Activated CD8-positive, alpha-beta memory T cell treated with anti-CD3 and anti-CD28 coated beads for 48 hours (primary cell): ENCODE data around the gene PFN3.
A peak's percentile ranks its signal among the peaks of the same experiment; 100 is the strongest.
"Not testable (repeated sequence)": the region's sequence is repeated elsewhere in the genome, so short reads cannot be mapped to it uniquely, and the experiment has no call there.

Source experiments
- DNase-seq, 3 experiments: peaks; one replicate each; pipeline ENCODE4 v3.0.0-alpha.2; 2020; ENCODE audit warnings: low read depth in 2 of 3, low spot score in 2 of 3

The PFN3 gene

DNA sequence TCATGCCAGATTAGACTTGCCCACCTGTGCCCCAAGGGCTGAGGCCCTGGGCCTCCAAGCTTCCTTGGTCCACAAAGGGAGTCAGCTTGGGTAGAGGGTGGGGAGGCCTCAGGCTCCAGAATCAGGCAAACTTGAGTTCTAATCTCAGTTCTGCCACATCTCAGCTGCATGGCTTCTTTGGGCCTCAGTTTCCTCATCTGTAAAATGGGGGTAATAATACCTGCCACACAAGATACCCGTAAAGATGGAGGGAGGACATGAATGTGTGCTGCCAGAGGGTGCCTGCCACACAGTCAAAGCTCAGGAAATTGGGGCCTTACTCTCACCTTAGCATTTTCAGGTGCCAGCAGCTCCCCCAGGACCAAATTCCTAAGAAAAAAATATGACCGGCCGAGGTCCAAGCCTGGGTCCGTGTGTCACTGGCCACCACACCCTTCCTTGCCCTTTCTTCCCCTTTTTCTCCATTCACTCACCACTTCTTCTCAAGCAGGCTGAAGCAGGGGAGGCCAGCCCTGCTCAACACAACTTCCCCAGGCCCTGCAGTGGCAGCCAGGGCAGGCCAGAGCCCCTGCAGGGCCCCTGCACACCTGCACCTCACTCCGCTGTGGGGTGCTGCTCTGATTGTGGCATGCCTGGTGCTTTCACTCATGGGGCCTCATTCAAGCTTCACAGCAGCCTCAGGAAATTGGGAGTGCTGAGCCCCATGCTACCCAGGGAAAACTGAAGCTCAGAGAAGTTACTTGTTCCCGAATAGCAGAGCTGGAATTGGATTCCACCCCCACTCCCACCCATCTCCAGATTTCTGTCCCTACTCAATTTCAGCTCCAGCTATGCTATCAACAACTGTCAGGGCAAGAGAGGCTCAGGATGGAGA lies 38.8 kb downstream of the PFN3 start:
- DNase-seq: no peak

- not testable (repeated sequence) for DNase-seq
Measured at GRCh38 chr5:177360740-177361139, 39.7 kb downstream of the PFN3 start.

DNA sequence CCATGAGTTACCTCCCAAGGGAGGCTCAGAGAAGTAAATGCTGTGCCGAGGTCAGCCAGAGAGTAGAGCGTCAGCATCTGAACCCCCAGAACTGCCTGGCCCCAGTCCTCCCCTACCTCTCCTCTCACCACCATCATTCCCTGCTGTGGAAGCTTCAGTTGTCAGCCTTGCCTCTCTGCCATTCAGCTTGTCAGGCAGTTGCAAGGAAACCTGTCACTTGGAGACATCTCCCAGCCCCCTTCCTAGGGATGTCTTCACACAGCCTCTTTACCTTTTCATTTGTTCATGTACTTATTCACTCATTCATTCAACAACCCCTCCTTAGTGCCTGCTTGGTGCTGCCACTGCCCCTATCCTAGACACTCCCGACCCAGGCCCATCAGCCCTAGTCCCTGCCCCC lies 40.6 kb downstream of the PFN3 start:
- no peak for DNase-seq

- DNase-seq: no peak
Measured at GRCh38 chr5:177359451-177359851, 41.0 kb downstream of the PFN3 start.

GRCh38 chr5:177358370-177358819 lies 42.1 kb downstream of the PFN3 start:
- DNase-seq: no peak

DNA sequence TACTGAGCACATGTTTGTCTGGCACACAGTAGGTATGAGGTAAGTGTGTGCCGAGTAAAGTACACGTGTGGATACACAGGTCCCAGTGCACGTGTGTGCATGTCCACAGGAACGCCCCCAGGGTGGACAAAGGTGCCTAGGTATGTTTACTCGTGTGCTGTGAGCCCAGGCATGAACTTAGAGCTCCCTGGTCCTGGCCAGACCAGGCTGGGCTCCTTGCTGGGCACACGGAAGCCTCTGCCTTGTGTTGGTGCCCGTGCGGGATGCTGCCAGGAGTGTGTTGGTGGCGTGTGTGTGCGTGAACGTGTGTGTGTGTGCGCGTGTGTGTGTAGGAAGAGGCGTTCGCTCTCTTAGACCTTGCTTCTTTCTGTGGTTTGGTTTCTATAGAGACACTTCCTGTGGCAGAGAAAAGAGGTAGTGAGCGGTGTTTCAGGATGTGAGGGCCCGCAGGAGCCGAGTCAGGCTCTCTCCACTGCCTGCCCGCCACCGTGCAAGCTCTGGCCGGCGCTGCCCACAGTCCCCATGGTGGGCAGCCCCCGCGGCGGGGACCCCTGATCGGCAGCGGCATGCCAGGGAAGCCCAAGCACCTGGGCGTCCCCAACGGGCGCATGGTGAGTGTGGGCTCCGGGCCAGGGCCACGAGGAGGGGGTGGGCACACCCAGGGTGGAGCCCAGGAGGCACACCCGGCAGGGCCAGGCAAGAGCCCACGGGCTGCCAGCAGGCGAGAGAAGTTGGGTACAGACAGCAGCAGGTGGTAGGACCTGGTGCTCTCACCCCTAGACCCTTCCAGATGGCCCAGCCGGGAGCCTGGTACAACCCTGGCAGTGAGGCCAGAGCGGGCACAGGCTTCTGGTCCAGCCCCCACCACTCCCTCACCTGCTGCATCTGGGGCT lies 42.8 kb downstream of the PFN3 start, which contains the start of gene RGS14:
RGS14 (plus strand) TSS at position 466 of the 893 bp plus-strand sequence; CDS start at position 567, 101 bp downstream.
- DNase-seq: peak in 1 of 3 experiments; percentile 44

- DNase-seq: no peak
Measured at GRCh38 chr5:177357146-177357458, 43.4 kb downstream of the PFN3 start.

DNA sequence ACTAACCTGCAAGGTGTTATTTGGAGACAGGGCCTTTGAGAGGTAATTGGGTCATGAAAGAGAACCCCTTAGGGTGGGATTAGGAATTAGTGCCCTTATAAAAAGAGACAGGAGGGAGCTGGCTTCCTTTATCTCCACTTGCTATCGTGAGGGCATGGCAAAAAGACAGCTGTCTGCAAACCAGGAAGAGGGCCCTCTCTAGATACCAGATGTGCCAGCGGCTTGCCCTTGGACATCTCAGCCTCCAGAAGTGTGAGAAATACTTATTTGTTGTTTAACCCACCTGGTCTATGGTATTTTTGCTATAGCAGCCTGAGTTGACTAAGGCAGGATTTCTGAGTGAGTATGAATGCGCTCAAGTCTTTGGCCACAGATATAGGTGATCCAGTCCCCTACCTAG lies 43.7 kb downstream of the PFN3 start:
- no peak for DNase-seq

- no peak for DNase-seq
Measured at GRCh38 chr5:177355868-177356168, 44.6 kb downstream of the PFN3 start.

DNA sequence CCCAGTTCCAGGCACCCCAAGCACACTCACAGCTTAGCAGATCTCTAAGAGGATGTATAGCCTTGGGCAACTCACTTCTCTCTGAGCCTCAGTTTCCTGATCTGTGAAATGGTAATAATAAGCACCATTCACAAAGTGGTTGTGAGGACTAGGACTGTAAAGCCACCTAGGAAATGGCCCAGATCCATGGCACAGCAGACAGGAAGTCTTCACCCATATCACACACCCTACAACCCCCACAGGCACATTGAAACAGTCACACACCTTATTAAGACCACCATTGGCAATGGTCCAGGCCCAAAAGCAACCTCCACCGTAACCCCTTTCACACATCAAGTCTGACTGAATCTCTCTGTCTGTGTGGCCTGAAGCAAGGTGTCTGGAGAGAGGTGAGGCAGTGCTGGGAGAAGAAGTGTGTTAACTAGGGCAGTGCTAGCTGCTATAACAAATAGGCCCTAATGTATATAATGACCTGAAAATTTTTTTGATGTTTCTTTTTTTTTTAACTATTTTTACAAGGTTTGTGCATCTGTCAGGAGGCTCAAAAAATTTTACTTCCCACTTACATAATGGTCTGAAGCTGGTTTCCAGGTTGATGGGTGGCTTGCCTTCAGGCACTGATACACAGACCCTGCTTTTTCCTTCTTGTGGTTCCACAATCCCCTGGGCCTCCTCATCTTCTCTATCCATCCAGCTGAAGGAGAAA lies 45.1 kb downstream of the PFN3 start:
- DNase-seq: no peak

GRCh38 chr5:177354711-177355110 lies 45.8 kb downstream of the PFN3 start:
- no peak for DNase-seq

- no peak for DNase-seq
Measured at GRCh38 chr5:177354256-177354655, 46.2 kb downstream of the PFN3 start.

- DNase-seq: no peak
Measured at GRCh38 chr5:177353093-177353492, 47.4 kb downstream of the PFN3 start.

- DNase-seq: peak; percentile 79 to 81 (median 80)
Measured at GRCh38 chr5:177351392-177352329, 48.8 kb downstream of the PFN3 start, which contains the start of gene LMAN2. LMAN2 (minus strand) TSS chr5:177351668; CDS start chr5:177351647, 21 bp downstream.

DNA sequence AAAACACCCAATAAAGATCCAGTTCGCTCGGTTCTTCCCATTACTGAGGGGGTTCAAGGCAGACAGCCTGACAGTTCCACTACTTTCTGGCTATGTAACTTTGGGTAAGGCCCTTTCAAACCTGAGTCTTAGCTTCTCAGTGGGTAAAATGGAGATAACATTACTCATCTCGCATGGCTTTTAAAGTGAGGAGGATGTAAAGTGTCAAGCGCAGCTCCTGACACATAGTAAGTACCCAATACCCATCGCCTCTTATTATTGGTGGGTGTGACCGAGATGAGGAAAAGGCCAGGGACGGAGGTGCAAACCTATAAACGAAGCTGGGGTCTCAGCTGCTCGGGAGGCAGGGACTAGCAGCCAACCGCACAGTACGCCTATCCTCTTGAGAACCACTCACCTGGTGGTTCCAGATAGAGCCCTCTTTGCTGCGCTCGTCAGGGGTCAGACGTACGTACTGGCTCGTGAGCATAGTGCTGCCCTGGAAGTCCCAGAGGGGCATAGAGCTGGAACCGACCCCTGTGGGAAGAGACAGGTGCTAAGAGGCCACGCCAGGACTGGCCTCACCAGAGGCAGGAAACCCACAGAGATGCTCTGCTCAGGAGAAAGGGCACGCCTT lies 49.6 kb downstream of the PFN3 start:
- DNase-seq: no peak
